Thyroid gland (tissue), 4 donors: ENCODE data around the gene SCFD2. TPM values are rescaled to one million over a fixed set of nuclear protein-coding genes. Genes with fewer than 3 reads are reported as not detected.

ENCODE experiments used
- DNase-seq, 2 donors: peaks; one replicate each; pipeline ENCODE4 v3.0.0-alpha.2; 2019
- H3K27ac ChIP-seq, 3 donors: fragments of 200-600 bp; sonication (generic); 1 replicate in 2 of 3; 2 replicates in 1 of 3; pipeline ENCODE4 v1.5.1; 2016 to 2019; ENCODE audit warnings: mild to moderate bottlenecking in 1 of 3, moderate library complexity in 1 of 3
- H3K27me3 ChIP-seq: fragments of 200-600 bp; sonication (generic); one replicate; pipeline ENCODE4 v1.5.1; 2019
- H3K36me3 ChIP-seq, 2 donors: fragments of 200-600 bp; sonication (generic); one replicate each; pipeline ENCODE4 v1.5.1; 2016 to 2019
- H3K4me1 ChIP-seq, 2 donors: fragments of 200-600 bp; sonication (generic); one replicate each; pipeline ENCODE4 v1.5.1; 2017 to 2019
- H3K4me3 ChIP-seq, 3 donors: fragments of 200-600 bp; sonication (generic); replicated peaks in 1 of 3; 1 replicate in 2 of 3; 2 replicates in 1 of 3; pipeline ENCODE4 v1.5.1; 2016; ENCODE audit warnings: mild to moderate bottlenecking in 1 of 3
- H3K9me3 ChIP-seq: fragments of 200-600 bp; sonication (generic); one replicate; pipeline ENCODE4 v1.5.1; 2017
- POLR2A ChIP-seq, 2 donors: fragments of 450-650 bp; IDR thresholded peaks; one replicate each; pipeline ENCODE4 v1.6.1; 2017; ENCODE audit warnings: antibody characterized with exemption in 2 of 2, mild to moderate bottlenecking in 2 of 2, moderate library complexity in 1 of 2
- WGBS, 2 donors: methylation state at CpG; one replicate each; pipeline ENCODE4 v1.1.5; 2017; 5-methylcytosine and 5-hydroxymethylcytosine counted together
- intact Hi-C: fragments of 100-400 bp; cut with DNase I; formaldehyde crosslinking; loops from one replicate; pipeline ENCODE4 v1.15.1; 2023
- small RNA-seq: library from RNA; depleted of rRNA; stranded (forward); fragments of <200 nt; gene quantifications from one replicate; pipeline ENCODE3, GENCODE V24; 2016
- total RNA-seq, 4 donors: library from RNA; depleted of rRNA; stranded (reverse); fragments of >200 nt; gene quantifications; one replicate each; pipeline ENCODE4 v1.2.3, GENCODE V29; 2016
- TF ChIP-seq, protein P1 (sequence below), 6 experiments: fragments of 200-600 bp in 3 of 6; fragments of 450-650 bp in 3 of 6; sonication (generic) in 3 of 6; IDR thresholded peaks; one replicate each; pipeline ENCODE4 v1.5.1; 2016 to 2019; ENCODE audit warnings: antibody characterized with exemption in 6 of 6, mild to moderate bottlenecking in 2 of 6, inconsistent platforms in 1 of 6, moderate library complexity in 1 of 6

The SCFD2 gene
- total RNA-seq, 4 donors from 2014 or later: 10.3 to 32.9 (median 28.2) TPM

- no peak overlapping the region for H3K27ac ChIP-seq
- H3K4me1 ChIP-seq: peaks cover 3 to 11% of the 10 kb centered on the region in 2 donors
- no peak for DNase-seq
- intact Hi-C loops: no loop called here
- H3K27me3 ChIP-seq: no peaks in the 10 kb centered on the region
- H3K9me3 ChIP-seq: no peaks in the 10 kb centered on the region
- H3K36me3 ChIP-seq: no peaks in the 10 kb centered on the region
- no peak for TF ChIP-seq POLR2A (IDR thresholded peaks at IDR 0.05)
- TF ChIP-seq, protein P1, sequence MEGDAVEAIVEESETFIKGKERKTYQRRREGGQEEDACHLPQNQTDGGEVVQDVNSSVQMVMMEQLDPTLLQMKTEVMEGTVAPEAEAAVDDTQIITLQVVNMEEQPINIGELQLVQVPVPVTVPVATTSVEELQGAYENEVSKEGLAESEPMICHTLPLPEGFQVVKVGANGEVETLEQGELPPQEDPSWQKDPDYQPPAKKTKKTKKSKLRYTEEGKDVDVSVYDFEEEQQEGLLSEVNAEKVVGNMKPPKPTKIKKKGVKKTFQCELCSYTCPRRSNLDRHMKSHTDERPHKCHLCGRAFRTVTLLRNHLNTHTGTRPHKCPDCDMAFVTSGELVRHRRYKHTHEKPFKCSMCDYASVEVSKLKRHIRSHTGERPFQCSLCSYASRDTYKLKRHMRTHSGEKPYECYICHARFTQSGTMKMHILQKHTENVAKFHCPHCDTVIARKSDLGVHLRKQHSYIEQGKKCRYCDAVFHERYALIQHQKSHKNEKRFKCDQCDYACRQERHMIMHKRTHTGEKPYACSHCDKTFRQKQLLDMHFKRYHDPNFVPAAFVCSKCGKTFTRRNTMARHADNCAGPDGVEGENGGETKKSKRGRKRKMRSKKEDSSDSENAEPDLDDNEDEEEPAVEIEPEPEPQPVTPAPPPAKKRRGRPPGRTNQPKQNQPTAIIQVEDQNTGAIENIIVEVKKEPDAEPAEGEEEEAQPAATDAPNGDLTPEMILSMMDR (IDR thresholded peaks at IDR 0.05): no peak
- no peak overlapping the region for H3K4me3 ChIP-seq
- WGBS, 2 donors: 96 to 100% methylated on average over 6 of the region's 6 CpGs
Observed at GRCh38 chr4:52824270-52824602, 541.6 kb downstream of the SCFD2 start.

DNA sequence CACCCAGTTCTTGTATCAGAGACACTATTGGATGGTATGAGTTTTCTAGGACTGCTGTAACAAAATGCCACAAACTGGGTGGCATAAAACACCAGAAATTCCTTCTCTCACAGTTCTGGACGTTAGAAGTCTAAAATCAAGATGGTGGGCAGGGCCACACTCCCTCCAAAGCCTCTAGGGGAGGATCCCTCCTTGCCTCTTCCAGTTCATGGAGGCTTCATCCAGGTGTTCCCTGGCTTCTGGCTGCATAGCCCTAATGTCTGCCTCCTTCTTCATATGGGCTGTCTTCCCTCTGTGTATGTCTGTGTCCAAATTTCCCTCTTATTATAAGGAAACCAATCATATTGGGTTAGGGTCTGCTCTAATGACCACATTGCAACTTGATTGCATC lies 542.2 kb downstream of the SCFD2 start:
- H3K4me1 ChIP-seq: peaks cover 3 to 11% of the 10 kb centered on the region in 2 donors
- no peaks in the 10 kb centered on the region for H3K9me3 ChIP-seq
- DNase-seq: no peak
- H3K36me3 ChIP-seq: no peaks in the 10 kb centered on the region
- TF ChIP-seq POLR2A (IDR thresholded peaks at IDR 0.05): no peak
- TF ChIP-seq, protein P1 (IDR thresholded peaks at IDR 0.05): no peak
- intact Hi-C loops: no loop called here
- no peak overlapping the region for H3K27ac ChIP-seq
- WGBS, 2 donors: 81 to 85% methylated on average over 1 of the region's 1 CpG
- no peaks in the 10 kb centered on the region for H3K27me3 ChIP-seq
- H3K4me3 ChIP-seq: no peak overlapping the region

Small RNAs within 50 kb of the gene (small RNA-seq; reads per million reads assigned to genes)
- not detected for gene RNU6-310P

Other genes starting within 250 kb of the SCFD2 start
- gene FIP1L1, start 11.6 kb upstream of the SCFD2 start, total RNA-seq: 10 to 100 TPM; 55.4 to 66.1 (median 59.1) TPM
- 10 to 100 TPM; 34.3 to 63.8 (median 43.3) TPM for gene LNX1, start 225.4 kb upstream of the SCFD2 start, total RNA-seq